Activated CD8-positive, alpha-beta memory T cell treated with anti-CD3 and anti-CD28 coated beads, Interleukin-2, amount 50 U/mL, for 1 hour (primary cell): ENCODE measurements around the gene FHIT.
"Not testable (repeated sequence)": the region's sequence is repeated elsewhere in the genome, so short reads cannot be mapped to it uniquely, and the experiment has no call there.

Source experiments
- DNase-seq: peaks from one replicate; pipeline ENCODE4 v3.0.0-alpha.2; 2020; ENCODE audit errors: extremely low read depth

FHIT gene

DNA sequence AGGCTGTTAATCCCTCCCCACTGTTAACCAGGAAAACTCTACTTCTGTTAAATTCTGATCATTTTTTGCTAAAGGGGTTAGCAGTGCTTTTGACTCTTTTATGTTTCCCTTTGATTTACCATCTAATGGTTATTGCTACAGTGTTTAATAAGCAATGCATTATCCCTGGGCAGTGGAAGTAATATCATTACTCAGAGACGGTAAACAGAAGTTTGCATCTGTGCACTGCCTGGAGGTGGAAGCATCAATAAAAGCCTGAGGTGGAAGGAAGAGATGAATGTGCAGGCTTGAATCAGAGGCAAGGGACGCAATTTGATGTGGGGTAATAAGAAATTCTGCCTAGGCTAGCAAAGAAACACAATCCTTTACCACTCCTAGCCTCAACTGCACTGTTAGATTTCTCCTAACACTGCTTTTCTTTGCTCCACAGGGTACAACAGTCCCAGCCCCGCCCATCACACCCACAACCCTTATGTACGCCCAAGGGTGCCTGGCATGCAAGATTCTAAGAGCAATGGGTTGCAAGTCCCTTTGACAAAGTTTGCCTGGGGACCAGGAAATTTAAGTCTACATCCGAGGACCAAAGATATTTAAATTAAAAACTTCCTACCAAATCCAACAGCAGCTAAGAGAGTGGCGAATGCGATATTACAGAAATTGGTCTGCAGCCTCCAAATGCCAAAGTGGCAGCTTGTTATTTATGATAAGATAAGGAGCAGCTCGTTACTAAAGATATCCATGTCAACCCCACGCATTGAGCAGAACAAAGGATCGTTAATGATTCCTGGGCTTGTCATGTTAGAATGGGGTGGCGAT lies 261.4 kb downstream of the FHIT start:
- DNase-seq, result no peak

DNA sequence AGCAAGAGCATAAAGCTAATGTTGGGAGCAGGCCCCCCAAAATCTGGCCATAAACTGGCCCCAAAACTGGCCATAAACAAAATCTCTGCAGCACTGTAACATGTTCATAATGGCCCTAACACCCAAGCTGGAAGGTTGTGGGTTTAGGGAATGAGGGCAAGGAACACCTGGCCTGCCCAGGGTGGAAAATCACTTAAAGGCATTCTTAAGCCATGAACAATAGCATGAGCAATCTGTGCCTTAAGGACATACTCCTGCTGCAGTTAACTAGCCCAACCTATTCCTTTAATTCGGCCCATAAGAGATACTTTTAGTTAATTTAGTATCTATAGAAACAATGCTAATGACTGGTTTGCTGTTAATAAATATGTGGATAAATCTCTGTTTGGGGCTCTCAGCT lies 264.1 kb downstream of the FHIT start:
- not testable (repeated sequence) for DNase-seq

- no peak for DNase-seq
Observed at GRCh38 chr3:60986552-60986951, 264.7 kb downstream of the FHIT start.

DNA sequence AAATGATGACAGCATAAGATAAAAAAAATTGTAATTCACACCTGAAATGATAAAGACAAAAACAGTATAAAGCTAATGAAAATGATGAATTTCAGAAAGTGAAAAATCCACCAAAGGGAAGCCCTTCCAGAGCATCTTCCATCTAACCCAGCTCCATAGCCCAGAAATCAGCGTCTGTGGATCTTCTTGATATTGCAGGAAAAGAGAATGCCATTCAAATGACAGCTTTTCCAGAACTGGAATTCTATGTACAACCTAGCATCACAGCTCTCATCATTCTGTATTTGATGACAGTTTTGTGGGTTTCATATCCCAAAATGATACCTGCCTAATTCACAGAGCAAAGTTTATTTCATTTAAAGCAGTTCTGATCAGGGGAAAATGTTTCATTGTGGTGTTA lies 267.3 kb downstream of the FHIT start:
- no peak for DNase-seq

GRCh38 chr3:60980342-60980692 lies 270.9 kb downstream of the FHIT start:
- no peak for DNase-seq

- no peak for DNase-seq
Observed at GRCh38 chr3:60979461-60980341, 271.6 kb downstream of the FHIT start.

- no peak for DNase-seq
Observed at GRCh38 chr3:60973321-60973720, 277.9 kb downstream of the FHIT start.

GRCh38 chr3:60972599-60972998 lies 278.7 kb downstream of the FHIT start:
- no peak for DNase-seq

DNA sequence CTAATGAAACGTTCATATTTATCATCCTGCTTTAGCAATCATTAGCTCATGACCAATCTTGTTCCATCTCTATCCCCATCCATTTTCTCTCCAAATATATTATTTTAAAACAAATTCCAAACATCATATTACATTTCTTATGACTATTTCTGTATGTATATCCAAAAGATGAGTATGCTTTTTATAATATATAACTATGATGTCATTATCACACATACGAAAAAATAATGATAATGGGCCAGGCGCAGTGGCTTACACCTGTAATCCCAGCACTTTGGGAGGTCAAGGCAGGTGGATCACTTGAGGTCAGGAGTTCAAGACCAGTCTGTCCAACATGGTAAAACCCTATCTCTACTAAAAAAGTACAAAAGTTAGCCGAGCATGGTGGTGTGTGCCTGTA lies 280.4 kb downstream of the FHIT start:
- no peak for DNase-seq

GRCh38 chr3:60967141-60967540 lies 284.1 kb downstream of the FHIT start:
- no peak for DNase-seq

- no peak for DNase-seq
Observed at GRCh38 chr3:60957541-60957940, 293.7 kb downstream of the FHIT start.

DNA sequence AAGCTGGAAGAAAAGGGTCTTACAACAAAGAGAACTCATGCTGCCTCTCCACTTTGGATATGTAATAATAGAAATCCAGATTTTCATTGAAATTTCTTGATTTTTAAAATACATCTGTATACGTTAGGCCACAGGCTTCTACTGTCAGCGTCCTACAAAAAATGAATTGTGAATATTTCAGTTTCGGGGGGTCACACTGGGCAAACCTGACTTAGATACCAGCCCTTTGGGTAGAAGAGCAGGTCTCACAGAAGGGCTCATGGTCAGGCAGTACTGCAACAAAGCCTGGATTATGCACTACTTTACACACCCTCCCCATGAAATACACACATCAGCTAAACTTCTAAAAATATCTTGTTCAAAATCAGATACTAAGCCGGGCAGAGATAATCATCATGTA lies 294.5 kb downstream of the FHIT start:
- DNase-seq, result no peak

DNA sequence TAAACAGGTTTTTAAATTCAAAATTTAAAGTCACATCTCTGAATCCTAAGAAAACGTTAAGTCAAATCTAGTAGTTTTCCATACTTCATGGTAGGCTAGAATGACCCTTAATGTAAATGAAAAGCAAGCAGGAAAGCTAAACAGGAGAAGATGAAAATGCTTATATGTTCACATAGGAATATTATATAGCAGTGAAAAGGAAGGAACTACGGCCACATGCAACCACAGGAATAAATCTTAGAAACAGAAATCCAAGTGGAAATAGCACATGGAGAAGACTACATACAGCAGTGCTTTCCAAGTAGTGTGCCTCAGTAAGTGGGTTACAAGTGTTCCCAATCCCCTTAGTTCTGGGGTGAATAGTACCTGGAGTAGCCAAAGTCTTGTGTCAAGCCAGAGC lies 296.2 kb downstream of the FHIT start:
- no peak for DNase-seq

DNA sequence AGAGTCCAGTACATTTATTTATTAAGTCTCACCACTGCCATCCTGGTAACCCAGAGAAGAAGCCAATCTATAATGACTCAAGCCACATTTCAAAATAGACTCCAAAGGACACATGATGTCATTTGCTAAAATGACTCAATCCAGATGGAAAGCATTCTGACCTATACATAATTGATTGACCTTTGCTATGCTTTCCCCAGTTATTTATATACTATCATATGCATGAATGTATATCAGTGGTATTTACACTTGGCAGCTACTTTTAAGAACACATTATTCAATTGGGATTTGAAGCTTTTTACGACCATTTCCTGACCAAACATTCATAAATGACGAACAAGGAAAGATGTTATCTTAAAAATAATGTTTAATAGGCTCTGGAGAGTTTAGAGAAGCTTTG lies 297.2 kb downstream of the FHIT start:
- DNase-seq, result no peak

GRCh38 chr3:60953351-60953750 lies 297.9 kb downstream of the FHIT start:
- DNase-seq, result no peak

- no peak for DNase-seq
Observed at GRCh38 chr3:60952055-60952454, 299.2 kb downstream of the FHIT start.

DNA sequence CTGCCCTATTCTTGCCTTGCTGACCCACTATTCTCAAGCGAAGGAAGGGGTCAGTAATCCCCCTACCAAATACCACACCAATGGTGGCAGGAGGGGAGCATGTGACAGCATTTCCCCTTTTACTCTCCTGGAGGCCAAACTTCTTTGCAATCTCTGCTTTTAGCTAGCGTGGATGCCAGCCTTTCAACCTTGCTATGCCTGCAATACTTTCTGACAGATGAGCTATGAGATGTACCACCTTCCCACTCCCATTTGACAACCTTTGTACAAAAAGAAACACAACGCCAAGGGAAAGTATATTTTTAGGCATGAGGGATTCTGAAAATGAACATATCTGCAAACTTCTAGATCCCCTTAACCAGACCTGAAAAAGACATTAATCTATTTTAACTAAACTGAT lies 302.1 kb downstream of the FHIT start:
- no peak for DNase-seq

DNA sequence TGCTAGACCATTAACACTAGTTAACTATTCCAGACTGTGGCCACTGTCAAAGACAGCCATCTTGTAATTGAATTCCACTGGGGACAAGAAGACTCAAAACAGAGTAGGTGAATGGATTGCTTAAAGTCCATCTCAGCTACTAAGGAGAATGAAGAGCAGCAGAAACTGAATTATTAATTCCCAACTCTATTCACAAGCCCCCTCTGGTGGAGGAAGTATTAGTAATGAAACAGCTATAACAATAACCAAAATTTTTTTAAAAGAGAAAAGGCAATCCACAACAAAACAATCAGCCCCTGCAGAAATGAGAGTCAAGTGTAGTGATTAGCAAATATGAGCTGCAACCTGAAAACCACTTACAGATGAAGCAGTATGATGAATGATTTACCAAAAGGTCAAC lies 302.8 kb downstream of the FHIT start:
- no peak for DNase-seq

DNA sequence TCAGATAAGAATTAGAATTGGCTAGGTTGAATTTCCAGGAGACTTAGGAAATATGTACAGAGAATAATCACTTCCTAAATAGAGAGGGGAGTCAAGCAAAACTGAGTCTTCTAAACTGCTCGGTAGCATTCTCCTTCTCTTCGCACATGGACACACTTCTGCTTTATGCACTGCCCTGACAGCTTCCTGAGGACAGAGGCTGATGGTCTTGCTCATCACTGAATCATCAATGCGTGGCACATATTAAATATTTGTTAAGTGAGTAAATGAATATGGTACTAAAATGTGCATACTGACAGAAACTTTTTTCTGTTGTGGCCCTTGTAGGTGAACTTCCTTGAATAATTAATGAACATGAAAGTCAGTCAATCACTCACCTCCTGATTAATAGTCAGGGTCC lies 315.5 kb downstream of the FHIT start:
- no peak for DNase-seq

GRCh38 chr3:60933824-60934223 lies 317.4 kb downstream of the FHIT start:
- no peak for DNase-seq

DNA sequence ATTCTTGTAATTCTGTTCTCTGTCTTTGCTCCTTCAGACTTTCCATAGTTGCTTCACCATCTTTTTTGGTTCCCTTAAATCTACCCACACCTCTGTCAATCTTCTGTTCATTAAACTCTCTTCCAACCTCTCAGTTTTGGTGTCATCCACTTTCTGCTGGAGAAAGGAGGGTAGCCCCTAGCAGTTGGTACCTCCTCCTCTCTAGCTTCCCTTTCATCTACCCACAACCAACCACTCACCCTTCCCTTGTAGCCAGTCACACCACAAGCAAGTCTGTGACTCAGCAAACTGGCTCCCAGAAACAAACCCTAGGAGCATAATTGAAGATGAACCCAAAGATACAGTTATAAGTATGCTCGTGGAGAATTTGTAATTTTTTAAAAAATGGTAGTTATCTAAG lies 318.6 kb downstream of the FHIT start:
- DNase-seq, result no peak

DNA sequence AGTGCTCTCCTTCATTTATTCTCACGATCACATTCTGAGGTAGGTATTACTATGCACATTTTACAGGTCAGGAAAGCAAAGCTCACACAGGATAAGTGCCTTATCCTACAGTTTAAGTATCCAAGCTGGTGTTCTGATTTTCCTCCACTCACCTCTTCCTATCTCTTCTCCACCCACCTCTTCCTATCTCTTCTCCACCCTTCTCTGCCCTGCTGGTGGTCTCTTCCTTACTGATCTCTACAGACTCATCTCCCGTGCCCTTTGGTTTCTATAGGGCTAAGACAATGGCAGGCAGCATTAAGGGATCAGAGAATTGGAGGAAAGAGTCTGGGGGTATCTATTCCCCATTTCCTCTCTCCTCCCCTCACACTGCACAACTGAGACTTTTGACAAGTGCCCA lies 319.1 kb downstream of the FHIT start:
- DNase-seq, result no peak

DNA sequence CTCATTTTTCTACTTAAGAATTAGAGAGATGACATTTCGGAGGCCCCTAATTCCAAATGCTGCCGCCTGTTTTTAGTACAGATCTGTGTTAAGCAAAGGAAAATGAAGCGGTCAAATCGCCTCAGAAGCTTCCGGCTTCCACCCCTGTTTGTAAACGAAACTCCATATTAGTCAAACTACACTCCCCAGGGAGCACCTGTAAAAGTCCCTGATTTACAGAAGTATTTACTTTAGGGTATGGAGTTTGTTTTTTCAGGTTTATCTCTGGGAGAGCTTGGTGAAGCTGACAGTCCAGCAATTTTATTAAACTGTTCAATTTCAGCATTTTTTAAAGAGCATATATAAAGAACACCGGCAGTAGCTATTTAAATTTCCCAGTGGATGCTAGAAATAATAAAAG lies 319.8 kb downstream of the FHIT start:
- no peak for DNase-seq
